Measurements from ENCODE around the gene OR2A5.
"Not testable (repeated sequence)": the region's sequence is repeated elsewhere in the genome, so short reads cannot be mapped to it uniquely, and the experiment has no call there.

The OR2A5 gene, protein sequence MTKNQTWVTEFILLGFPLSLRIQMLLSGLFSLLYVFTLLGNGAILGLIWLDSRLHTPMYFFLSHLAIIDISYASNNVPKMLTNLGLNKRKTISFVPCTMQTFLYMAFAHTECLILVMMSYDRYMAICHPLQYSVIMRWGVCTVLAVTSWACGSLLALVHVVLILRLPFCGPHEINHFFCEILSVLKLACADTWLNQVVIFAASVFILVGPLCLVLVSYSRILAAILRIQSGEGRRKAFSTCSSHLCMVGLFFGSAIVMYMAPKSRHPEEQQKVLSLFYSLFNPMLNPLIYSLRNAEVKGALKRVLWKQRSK
- total RNA-seq, result 0 to 0.23 (median 0) reads per million in 18 experiments

DNA sequence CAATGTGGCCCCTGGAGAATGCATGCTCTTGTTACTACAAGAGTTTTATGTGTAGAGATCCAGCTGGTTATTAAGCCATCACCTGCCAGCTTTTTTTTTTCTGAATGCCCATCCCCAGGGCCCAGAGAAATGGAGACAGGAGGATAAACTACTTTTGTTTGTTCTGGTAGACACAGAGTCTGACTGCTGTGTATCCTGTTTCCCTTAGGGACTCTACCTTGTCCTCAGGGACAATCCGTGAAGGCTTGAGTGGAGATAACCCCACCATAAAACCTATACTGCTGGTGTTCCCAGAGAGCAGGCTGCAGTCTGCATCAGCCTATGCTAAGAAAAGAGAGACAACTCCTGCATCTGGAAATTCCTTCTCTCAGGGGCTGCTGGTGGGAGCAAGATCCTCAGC is at the start of gene OR2A5:
OR2A5 (plus strand) TSS at position 301 of the 400 bp plus-strand sequence. CDS start 1,454 bp downstream, outside the sequence.
- DNase-seq, result no peak

DNA sequence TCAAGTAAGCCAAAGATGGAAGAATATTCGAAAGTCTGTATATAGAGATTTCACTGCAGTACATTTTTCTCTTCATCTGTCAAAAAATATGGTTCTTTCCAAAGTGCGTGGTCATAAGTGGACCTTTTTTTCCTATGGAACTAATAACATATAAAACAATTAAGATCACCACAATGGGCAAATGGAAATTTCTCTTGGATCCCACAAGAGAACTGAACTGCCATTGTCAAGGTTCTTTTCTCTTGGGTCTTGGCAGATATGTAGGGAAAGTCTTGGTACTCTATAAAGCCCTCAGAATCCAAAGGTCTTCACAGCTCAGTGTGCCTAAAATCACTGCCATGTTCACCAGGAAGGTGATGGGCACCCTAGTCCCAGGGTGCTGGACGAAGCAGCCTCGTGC is 48.7 kb upstream of the OR2A5 start, which contains the start of gene OR6B1:
OR6B1 (plus strand) TSS at position 301 of the 400 bp plus-strand sequence. CDS start 3,677 bp downstream, outside the sequence.
- DNase-seq, result no peak

DNA sequence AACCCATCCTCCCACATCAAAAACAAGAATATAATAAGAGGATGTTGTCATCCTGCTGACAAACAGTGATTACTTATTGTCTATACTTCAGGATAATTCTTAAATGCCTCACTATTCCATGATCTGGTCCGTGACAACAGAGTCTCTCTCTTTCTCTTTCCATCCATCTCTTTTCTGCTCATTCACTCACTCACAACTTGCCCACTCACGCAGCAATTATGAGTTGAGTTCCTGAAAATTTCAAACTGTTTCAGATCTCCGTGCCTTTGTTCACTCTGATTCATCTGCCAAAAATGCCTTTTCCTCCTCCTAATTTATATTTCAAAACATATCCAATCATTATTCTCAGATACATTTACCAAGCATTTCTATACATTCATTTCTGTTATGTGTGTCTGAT is 47.2 kb upstream of the OR2A5 start:
- no peak for DNase-seq

DNA sequence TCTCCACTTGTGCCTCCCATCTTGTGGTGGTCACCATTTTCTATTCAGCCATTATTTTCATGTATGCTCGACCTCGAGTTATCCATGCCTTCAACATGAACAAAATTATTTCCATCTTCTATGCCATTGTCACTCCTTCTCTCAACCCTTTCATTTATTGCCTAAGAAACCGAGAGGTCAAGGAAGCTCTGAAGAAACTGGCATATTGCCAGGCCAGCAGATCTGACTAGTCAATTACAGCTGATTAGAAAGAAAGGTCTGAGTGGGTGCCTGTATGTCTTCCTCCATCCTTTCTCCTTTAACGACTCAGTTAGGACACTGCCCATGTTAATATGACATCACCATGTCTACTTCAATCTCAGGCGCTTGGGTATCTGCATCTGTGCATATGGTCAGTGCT is 44.0 kb upstream of the OR2A5 start:
- no peak for DNase-seq

DNA sequence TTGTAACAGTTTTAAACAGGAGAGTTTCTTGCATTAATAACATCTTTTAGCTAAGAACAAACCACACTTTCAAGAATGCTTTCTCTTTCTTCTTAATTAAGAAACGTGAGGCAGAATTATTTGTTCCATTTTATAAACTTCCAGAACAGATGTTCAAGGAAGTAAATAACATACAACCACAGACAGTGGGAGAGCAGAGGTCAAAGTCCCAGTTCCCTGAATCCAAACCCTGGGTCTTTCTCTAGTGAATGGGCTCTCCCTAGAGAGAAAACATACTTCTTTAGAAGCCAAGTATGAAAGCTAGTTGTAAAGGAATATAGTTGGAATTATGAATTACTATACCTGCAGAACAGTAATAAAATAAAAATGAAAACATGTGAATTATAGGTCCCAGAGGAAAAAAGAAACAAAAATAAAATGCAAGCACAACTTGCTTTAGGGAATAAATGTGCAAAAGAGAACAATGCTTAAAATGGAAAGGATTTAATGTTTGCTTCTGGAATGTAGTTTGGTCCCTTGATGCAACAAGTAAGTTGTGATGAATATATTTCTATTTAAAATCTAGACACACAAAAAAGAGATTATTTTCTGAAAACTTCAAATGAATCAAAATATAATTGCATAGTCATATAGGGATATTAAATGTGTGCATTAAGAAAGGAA is 42.6 kb upstream of the OR2A5 start:
- DNase-seq, result no peak

DNA sequence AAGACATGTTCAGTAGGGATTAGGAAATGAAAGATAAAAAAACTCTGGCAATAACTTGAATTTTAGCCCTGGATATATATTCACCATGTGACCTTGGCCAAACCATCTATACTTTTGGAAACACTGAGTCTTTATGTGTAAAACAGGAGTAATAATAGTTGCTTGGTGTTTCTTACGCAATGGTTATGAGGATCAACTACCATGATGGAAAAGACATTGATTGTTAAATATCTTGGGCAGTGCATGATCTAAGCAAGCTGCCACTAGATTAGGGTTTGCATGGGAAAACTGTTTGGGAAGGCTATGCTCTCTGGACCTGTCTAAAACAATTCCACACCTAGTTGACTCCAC is 42.1 kb upstream of the OR2A5 start:
- DNase-seq, result no peak

DNA sequence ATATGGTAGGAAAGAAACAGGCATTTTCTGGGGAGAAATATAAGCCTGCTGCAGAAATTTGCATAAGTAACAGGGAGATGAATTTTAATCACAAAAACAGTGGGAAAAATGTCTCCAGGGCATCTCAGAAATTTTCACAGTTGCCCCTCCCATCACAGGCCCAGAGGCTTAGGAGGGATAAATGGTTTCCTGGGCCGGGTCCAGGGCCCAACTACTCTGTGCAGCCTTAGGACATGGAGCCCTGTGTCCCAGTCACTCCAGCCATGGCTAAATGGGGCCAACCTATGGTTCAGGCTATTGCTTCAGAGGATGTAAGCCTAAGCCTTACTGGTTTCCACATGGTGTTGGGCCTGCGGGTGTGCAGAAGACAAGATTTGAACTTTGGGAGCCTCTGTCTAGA is 39.4 kb upstream of the OR2A5 start:
- no peak for DNase-seq

DNA sequence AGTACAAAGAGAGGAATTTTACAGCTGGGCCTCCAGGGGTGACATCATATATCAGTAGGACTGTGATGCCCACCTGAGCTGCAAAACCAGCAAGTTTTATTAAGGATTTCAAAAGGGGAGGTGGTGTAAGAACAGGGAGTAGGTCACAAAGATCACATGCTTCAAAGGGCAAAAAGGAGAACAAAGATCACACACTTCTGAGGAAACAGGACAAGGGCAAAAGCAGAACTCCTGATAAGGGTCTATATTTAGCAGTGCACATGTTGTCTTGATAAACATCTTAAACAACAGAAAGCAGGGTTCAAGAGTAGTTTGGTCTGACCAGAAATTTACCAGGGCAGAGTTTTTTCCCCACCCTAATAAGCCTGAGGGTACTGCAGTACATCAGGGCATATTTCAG is 38.7 kb upstream of the OR2A5 start:
- peak; percentile 19 to 28 for DNase-seq

DNA sequence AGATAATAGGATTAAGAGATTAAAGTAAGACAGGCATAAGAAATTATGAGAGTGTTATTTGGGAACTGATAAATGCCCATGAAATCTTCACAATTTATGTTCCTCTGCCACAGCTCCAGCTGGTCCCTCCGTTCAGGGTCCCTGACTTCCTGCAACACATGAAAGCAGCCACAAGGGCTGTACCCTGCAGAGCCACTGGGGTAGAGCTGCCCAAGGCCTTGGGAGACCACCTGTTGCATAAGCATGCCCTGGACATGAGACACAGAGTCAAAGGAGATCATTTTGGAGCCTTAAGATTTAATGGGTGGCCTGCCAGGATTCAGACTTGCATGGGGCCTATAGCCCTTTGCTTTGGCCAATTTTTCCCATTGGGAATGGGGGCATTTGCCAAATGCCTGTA is 37.9 kb upstream of the OR2A5 start:
- DNase-seq, result not testable (repeated sequence)

DNA sequence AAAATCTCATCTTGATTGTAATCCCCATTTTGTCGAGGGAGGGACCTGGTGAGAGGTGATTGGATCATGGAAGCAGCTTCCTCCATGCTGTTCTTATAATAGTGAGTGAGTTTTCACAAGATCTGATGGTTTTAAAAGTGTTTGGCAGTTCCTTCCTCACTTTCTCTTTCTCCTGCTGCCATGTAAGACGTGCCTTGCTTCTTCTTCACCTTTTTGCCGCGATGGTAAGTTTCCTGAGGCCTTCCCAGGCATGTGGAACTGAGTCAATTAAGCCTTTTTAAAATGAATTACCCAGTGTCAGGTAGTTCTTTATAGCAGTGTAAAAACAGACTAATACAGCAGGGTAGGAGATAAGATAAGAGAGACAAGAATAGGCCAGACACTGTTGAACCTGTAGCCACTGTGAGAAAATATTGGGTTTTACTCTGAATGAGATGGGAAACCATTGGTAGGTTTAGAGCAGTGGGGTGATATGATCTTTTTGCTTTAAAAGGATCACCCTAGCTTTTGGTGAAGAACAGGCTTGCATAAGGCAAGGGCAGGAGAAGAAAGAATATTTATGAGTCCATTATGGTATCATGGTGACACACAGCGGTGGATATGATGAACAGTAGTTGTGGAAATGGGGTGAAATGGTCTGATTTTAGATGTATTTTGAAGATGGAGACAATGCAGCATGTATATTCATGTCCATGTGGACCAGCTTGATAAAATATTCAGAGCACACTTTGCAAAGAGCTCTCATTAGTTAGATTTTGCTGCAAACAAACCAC is 37.1 kb upstream of the OR2A5 start:
- no peak for DNase-seq

DNA sequence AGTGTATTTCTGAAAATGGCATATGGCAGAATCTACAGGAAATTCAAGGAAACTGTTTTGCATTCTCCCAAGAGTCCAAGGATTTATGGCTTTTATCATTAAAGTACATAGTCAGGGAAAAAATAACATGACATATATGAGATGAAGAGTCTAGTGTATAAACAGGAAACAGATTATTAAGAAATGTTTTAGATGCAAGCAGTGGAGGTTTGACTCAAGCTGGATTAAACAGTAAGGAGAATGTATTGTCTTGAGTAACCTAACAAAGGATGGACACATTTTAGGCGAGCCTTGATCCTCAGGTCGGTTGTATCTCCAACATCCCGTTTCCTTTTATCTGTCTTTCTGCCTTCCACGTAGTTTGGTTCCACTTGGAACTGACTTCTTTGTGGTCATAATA is 30.7 kb upstream of the OR2A5 start:
- DNase-seq, result no peak

DNA sequence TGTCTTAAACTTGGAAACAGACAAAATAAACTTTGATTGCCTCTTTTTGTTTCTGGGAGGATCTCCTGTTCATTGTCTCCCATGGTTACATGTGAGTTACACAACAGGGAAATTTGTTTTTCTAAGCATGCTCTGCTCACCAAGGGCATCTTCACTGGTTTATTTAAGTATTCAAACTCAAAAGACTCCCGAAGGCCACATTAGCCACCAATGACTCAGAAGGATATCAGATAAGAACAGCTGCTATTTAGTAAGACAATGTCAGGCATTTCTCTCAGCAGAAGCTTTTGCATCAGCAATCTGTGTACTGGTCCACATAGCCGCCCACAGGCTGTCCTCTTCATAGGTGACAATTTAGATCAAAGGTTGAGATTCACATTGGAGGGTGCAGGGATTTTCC is 29.3 kb upstream of the OR2A5 start:
- no peak for DNase-seq

DNA sequence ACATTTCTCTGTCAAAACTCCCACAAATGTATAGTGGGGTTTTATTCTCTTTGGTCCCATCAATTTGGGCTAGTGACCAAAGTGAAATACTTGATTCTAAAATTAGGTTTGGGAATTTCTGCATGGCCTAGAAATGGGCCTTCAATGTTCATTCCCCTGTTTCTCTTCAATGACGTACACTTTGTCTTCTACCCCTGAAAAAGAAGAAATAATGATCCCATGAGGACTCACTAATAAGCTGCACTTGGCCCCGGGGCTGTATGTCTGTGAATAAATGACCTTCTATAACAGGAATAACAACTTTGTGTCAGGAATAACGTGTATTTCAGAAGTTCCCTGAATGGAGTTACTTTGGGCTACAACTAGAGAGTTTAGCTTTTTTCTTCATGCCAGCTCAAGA is 28.4 kb upstream of the OR2A5 start:
- DNase-seq, result no peak

DNA sequence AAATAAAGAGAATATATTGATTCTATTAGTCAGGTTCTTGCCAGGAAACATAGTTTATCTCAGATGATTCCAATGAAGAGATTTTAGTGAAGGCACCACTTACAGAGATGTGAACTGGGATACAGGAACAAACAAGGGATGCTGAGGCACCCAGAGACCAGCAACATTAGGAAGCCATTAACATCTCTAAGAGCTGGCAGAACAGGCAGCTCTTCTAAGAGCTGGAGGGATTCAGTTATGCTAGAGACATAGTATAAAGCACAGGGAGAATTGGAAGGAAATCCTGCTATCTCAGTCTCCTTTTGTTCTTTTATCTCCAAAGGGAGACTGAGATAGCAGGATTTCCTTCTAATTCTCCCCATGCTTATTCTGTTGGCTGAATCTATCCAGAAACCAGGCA is 26.6 kb upstream of the OR2A5 start:
- no peak for DNase-seq

DNA sequence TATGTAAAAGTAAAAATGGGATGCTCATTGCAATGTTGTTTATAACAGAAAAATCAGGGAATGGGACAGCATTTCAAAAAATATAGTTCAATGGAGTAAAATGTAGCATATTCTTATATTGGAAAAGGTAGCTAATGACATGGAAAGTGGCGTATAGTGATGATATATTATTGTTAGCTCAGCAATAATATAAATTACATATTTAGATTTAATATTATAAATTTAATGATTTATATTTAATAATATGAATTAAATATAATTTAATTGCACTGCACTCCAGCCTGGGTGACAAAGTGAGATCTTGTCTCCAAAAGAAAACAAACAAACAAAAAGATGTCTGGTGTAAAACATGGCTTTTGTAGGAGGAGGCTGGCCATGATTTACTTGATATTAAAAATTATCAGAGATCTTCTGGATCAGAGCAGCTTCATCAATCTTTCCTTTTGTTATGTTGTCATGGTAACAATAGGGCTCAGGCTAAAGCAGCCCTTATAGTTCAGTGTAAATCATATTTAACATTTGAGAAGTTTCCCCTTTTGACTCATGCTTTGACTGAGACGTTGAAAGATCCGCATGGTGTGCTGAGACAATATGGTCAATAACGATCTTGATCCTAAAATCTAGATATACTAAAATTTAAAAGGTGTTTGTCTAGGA is 25.4 kb upstream of the OR2A5 start:
- no peak for DNase-seq

DNA sequence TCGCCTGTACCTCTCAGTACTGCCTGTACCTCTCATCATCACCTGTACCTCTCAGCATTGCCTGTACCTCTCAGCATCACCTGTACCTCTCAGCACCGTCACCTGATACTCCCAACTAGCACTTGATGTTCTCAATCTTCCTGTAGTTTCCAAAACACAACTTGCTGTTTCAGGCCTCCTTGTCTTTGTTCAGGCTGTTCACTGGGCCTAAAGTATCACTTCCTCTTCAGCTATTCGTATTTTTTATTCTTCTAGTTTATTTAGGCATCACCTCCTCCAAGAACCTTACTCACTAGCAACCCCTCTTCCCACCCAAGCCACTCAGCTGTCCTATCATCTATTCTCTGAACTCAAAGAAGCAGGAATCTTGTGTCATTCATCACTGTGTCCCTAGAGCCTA is 24.5 kb upstream of the OR2A5 start:
- DNase-seq, result no peak

DNA sequence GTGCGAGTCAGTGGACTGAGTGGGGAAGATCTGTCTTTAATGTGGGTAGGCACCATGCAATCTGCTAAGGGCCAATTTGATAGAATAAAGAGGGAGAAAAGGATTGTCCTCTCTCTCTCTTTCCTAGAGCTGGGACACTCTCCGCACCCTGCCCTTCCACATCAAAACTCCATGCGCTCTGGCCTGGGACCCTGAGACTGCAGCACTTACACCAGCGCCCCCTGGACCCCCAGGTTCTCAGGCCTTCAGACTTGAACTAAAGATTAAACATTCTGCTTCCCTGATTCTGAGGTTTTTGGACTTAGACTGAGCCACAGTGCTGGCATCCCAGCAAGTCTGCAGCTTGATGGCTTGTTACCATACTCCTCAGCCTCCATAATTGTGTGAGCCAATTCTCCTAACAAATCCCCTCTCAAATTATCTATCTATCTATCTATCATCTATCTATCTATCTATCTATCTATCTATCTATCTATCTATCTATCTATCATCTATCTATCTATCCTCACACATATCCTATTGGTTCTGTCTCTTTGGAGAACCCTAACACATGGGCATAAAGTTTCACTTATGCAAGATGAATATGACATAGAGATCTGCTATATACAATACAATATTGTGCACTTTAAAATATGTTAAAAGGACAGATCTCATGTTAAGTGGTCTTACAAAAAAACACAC is 22.4 kb upstream of the OR2A5 start:
- DNase-seq, result no peak

DNA sequence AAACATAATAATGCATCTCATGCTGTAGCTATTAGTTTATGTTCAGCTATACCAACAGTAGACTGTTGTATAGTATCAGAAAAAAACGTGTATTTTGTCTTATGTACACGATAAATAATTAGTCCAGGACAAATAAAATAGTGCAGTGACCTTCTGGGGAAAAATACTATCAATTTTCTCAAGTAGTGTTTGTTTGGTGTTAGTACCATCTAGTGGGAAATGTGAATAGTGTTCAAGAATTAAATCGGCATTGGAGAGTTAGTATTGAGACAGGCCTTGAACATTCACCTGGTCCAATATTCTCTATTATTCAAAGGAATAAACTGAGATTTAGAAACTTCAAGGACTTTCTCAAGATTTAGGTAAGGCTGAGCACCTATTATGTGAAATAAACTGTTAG is 21.7 kb upstream of the OR2A5 start:
- DNase-seq, result no peak

DNA sequence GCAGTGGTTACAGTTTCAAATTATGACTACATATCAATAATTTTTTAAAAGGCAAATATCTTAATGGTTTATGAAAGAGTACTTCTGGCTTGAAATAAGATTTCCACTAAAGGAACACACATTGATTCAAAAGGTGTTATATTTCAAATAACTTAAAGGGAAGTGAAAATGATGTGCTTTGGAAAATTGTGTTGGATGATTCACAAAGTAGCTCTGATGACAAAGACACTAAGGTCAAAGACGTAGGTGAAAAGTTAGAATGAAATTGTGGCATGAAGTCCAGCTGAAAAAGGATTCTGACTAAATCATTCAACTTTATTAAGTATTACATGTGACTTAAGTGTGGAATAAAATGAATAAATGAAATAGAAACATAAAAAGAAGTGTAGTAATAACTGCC is 20.8 kb upstream of the OR2A5 start:
- no peak for DNase-seq

DNA sequence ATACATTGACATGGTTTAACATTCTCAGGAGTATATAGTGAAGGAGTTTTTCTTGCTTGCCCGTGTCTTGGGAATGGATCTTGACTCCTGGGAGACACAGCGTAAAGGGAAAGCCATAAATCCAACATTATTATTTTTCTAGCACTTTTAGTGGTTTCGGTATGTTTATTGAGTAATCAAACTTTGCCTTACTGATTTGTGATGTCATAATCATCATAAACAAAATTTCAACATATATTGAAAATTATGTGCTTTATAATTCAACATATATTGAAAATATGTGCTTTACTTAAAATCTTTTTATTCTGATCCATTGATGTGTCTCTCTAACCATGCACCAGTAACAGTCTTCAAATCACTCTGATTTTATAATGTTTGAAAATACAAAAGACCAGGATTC is 20.2 kb upstream of the OR2A5 start:
- no peak for DNase-seq

DNA sequence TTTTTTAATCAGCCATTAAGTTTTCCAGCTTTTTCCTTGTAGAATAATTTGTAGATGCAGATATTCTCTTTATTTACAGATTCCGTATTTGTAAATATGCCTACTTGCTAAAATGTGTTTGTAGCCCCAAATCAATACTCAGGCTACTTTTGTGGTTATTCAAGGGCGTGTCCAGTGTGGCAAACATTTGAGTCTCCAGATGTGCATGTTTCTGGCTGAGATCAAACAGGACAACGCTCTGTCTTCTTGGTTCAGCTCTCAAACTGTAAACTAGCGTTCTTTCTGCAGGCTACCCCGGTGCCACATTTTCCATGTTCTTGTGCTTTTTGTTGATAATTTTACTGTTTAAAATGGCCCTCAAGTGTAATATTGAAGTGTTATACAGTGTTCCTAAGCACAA is 16.2 kb upstream of the OR2A5 start:
- DNase-seq, result no peak

DNA sequence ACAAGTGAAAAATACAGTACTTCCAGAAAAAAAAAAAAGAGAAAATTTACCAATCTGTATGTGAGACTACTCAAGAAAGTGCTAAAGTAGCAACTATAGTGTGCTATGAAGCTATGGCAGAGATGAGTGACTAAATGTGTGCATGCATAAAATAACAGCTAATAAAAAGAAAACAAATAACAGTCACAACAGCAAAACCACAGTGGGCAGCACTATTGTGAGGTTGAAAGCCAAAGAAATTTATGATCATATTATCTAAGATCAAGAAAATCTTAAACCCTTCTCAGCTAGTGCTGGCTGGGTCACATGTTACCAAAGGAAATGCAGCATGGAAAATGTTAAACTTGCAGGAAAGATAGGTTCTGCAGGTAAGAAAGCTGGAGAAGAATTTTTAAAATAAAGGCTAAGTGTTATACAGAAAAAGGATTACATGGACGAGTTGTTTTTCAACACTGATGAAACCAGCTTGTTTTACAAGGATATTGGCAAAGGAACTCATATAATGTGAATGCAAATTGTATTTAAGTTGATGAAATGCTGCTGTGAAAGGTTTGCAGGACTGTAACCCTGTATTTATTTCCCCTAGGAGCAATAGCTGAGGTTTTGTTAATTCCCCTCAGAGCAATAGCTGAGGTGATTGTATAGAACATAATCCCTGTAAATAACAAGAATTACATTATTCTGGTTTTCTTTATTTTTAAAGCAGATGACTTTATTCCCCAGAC is 15.6 kb upstream of the OR2A5 start:
- DNase-seq, result no peak
